Stimulated activated CD4-positive, alpha-beta T cell treated with anti-CD3 and anti-CD28 coated beads, Interleukin-15, amount 100 ng/mL, for 48 hours (primary cell): Measurements from ENCODE around the gene MYADML2.

ENCODE experiments used
- DNase-seq, 2 donors: peaks; one replicate each; pipeline ENCODE4 v3.0.0-alpha.2; 2020; ENCODE audit warnings: low read depth in 2 of 2

Gene MYADML2

DNA sequence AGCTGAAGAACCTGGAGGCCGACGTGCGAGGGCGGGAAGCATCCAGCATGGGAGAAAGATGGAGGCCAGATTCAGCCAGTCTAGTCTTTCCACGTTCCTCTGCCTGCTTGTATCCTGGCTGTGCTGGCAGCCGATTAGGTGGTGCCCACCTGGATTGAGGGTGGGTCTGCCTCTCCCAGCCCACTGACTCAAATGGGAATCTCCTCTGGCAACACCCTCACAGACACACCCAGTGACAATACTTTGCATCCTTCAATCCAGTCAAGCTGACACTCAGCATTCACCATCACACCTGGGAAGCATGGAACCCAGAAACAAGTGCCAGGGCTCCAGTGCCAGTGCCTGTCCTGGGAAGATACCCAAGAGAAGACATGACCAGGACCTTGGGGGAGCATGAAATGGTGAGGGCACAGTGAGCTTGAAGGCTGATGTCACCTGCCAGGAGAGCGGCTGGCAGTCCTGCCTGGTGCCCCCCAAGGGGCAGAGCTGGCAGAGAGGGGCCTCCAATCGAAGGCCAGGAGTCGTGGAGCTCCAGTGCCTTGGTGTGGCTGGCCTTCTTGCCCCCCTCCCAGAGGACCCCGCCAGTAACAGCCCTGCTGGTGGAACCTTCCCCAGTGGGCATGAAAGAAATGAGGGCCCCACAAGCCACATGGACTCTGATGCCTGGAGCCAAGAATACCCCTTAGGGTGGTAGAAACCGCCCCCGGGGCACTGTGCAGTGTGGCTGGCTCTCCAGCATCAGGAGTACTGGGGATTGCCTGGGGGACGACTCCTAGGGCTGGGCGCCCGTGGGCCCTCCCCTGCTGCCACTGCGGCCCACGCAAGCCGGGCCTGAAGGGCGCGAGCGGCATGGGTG, 45.6 kb downstream of the MYADML2 start:
- no peak for DNase-seq

DNA sequence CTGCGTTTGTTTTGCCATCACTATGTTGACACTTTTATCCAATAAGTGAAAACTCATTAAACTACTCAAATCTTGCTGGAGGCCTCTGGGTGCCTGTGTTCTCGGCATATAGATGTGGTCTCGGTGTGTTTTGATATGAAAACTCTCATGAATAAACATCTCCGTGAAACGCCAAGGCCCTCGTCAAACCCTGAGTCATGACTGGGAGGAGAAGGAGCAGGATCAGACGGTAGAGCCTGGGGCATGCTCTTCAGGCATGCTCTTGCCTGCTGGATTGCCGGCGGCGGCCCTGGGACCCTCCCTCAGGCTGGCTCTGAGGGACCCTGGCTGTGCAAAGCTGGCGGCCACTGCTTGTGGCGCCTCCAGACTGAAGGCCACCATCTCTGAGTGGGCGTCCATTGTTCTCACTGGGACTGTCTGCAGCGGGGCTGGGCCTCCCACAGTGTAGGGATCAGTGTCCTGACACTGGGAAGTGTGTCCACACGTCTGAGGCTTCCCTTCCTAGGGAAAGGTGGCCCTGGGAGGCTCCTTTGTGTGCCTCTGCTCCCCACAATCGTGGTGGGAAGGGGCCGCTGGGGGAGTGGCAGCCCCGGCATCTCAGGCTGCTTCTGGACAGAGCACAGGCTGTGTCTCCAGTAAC, 46.7 kb downstream of the MYADML2 start:
- no peak for DNase-seq

DNA sequence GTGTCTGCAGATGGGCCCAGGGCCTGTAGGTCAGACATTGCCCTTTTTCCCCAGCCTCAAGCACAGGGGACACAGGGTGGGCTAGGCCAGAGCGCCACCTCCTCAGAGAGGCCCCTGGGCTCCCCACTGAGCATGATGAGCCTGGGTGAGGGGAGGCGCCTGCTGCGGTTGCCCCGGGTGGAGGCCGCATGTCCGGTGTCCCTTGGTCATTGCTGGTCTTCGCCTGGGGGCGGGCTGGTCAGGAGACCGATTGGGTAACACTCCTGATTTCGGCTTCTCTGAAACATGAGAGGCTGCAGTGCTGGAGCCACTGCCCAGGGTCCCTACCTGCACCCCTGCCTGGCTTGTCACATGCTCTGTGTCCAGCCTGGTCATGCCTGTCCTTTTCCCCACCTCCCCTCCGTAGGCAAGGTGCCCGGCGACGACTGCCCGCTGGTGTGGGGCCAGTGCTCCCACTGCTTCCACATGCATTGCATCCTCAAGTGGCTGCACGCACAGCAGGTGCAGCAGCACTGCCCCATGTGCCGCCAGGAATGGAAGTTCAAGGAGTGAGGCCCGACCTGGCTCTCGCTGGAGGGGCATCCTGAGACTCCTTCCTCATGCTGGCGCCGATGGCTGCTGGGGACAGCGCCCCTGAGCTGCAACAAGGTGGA, 47.4 kb downstream of the MYADML2 start:
- DNase-seq, result no peak

DNA sequence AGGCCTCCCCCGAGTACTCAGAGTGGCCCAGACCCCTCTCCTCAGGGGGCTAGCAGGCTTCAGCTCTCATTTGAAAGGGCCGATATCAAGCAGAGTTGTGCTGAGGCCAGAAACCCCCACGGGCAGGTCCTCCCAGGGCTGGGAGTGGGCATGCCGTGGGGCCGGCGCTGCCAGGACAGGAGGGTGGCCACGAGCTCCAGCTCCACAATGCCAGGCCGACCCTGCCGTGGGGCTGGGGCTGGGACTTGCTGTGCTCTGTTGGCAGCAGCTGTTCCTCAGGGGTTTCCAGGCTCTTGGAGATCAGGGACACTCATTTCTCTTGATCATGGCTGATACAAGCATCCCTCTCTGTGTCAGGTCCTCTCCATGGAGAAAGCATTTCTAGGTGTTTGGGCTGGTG, 48.1 kb downstream of the MYADML2 start:
- DNase-seq, result no peak

DNA sequence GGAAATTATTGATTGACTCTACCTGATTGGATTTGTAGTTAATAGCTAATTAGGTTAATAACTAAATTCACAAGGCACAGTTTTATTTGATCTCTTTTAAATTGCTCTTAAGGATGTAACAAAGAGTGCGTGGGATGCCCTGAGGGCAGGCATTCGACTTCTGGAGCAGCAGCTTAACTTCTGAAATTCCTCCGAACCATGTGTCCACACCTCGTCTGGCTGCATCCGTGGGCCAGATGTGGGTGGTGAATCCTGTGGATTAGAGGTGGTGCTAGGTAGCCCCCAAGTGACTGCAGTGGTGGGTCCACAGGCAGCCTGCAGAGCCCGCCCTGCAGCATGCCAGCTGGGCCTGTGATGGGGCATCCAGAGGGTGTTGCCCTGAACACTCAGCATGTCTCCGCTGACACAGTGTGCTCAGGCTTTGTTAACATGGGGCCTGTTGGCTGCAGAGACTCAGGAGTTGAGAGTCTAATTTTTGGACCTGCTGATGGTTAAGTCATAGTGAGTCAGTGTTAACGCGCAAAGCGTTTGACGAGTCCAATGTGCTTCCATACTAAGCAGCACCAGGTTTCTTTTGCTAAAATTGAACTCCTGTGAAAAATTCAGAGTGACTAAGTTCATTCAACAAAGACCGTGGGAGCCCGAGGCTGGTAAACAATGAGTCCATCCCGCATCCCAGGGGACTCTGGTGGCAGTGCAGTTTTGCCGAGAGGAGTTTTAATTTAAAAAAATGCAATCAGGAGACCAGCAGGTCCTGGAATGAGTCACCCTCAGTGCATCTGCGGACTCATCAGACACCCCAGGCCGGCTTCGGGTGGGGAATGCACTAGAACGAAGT, 48.8 kb downstream of the MYADML2 start:
- no peak for DNase-seq

DNA sequence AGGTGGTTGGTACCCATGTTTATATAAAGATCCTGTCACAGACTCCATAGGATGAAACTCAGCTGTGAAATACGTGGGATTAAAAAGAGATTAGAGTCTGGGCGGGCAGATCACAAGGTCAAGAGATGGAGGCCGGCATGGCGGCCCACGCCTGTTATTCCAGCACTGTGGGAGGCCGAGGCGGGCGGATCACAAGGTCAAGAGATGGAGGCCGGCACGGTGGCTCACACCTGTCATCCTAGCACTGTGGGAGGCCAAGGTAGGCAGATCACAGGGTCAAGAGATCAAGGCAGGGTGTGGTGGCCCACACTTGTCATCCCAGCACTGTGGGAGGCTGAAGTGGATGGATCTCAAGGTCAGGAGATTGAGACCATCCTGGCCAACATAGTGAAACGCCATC, 51.6 kb downstream of the MYADML2 start:
- DNase-seq, result no peak

DNA sequence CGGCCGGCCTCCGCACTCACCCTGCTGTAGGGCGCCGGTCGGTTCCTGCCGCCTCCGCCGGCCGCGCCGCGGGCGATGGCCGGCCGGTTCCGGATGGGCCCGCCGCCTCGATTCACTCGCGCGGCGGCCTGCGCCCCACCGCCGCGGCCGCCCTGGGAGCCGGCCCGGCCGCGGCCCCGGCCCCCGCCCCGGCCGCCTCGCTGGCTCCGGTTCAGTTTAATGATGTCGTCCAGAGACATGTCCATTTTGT, 55.8 kb downstream of the MYADML2 start:
- no peak for DNase-seq

DNA sequence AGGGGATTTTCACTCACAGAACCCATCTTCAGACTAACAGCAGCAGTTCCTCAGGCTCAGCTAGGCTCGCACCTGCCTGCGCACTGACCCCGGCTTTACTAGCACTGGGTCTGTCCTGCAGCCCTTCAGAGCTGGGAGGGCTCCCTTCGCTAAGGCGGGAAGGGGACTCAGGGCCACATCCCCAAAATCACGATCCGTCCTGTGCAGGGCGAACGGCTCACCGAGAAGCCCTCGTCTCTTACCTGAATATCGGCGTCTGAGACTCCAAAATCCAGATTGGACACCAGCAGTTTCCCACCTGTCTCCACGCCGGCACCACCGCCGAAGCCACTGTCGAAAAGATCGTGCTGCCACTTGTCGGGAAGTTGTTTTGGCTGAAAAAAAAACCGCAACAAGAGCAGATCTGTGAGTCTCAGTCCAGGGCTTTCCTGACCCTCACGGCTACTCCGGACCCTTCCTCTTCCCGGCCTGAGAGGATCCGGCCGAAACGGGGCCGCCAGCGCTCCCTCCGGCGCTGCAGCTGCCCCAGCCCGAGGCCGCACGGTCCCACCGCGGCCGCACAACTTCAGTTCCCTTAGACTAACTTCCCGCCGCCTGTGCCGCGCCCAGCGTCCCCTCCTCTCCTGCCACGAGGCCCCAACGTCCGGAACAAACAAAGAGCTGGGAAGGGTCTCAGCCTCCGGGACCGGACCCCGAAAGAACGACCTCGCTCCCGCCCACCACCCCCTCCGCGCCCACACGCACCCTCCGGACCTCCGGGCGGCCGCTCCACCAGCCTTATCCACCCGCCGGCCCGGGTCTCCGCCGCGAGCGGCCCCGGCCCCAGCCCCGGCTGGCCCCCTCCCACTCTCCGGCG, 56.4 kb downstream of the MYADML2 start:
- DNase-seq, result no peak
